HG03469 (cell line): Measurements from ENCODE around the gene MED10.

Experiments used
- ATAC-seq: cut with Tn5 transposase; IDR thresholded peaks from one replicate; pipeline ENCODE4 v1.9.1; 2021; ENCODE audit warnings: mild to moderate bottlenecking, moderate library complexity, moderate number of reproducible peaks; ENCODE audit not compliant: unreplicated experiment

Gene MED10

DNA sequence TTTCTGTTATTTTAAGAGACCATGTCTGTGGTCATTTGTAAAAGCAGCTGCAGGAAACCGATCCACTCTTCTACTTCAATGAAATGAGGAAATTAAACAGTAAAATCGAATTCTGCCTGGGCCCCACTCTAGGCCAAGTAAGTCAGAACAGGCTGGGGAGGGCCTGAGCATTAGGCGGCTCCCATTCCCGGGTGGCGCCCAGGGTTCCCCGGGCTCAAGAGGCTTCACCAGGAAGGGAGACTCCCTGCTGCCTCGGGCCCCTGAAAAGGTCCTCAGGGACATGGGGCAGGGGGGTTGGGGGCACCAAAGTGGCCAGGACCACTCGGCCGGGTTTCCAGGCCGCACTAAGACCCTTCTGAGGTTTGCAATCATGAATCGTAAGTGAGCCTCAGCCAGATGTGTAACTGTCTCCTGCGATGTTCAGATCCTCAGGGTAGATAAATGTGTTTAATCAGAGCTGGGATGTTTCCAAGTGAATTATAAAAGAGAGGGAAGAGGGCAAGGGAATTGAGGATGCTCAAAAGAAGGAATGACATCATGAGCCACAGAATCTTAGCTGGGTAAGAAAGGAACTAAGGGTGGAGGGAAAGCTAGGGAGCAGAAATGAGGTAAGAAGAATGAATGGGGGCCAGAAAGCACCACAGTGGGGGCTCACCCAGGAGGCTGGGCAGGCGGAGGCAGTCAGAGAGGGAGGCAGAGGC is 24.6 kb downstream of the MED10 start:
- ATAC-seq, result no peak

DNA sequence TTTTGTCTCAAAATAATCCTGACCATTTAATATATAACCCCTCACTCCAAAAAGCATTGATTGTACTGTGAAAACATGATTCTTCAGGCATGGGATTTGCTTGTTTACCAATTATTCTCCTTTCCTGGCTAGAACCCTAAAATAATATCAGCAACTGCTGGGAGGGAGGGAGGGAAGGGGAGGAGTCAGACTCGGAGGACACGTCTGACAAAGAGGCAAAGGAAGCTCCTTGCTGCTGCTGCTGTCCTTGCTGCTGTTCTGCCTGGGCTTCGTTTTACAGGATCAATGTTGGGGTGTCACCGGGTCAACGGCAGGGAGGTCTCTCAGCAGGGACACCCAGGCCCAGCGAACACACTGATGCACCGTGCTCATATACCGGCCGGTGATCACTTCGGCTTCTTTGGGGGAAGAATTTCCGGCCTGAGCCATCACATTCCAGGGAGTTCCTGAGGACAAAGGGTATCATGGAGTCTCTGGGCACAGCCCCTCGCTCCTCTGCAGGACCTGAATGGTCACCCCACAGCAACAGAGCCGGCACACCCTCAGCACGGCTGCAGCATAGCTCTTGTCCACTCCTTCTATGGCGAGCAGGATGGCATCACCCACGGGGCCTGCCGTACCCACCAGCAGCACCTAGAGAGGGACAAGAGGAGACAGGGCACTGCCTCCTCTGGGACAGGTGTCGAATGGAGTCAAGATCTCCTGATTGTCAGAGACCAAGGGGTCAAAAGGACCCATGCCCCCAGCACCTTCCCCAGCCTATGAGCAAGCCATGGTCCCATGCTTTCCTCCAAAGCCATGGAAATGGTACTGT is 27.9 kb downstream of the MED10 start:
- no peak for ATAC-seq

- ATAC-seq, result no peak
Measured at GRCh38 chr5:6349387-6349786, 29.0 kb downstream of the MED10 start.

- no peak for ATAC-seq
Measured at GRCh38 chr5:6348476-6349000, 29.8 kb downstream of the MED10 start.

DNA sequence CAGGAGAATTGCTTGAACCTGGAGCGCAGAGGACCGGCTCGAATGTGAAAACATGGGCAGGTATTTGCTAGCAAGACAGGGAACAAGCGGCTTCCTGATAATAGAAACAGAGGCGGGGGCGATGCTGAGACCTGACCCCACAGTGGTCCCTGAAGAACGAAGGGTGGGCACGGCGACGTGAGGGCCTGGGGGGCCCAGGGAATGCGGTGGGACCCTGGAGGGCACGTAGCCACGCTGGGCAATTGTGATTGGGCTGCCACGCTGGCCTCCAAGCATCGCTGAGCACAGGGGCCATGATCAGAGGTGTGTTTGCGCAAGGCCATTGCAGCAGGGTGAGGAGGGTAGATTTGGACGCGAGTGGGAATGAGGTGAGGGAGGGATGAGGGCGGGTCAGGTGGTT is 30.7 kb downstream of the MED10 start:
- ATAC-seq, result no peak

GRCh38 chr5:6347165-6347564 is 31.2 kb downstream of the MED10 start:
- ATAC-seq, result no peak

DNA sequence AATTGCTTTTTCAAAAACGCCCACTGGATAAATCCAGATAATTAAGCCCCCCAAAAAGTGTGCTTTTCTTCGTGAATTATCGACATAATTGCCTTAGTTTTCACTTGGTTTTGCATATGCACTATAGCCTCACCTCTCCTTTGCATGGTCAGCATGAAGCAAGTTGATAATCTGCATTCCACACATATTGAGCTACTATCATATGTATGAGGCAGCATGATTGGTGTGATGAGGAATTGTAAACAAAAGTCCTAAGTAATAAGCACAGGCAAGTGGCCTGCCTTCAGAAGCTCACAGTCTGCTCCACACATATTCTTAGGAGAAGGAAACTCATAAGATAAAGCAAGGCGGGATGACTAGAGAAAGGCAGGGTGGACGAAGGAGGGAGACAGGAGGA is 33.8 kb downstream of the MED10 start:
- no peak for ATAC-seq

GRCh38 chr5:6343951-6344592 is 34.3 kb downstream of the MED10 start:
- no peak for ATAC-seq

DNA sequence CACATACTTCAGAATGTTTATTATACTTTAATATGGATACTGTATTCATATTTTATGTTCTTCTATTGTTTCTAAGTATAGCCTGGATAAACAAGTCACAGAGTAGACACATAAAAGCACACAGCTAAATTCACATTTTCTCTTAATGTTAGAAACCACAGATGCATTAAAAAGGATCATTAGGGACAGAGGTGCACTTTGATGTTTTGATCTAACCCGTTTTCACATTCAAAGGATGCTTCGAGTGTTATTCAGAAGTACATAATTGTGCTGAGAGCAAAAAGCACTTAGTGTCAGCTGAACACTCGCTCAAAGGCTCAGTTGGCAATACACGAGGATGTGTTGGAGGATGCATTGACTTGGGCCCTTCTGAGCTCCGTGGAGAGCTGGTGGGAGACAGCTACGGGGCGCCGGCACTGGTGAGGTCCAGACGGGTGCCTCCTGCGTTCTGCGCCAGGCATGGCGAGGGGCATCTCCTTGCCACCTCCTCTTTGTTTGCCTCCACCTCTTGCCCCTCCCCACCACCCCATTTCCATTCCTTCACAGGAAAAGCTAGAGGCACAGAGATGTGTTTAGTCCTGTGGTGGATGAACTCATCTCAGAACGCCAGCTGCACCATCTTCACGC is 35.5 kb downstream of the MED10 start:
- no peak for ATAC-seq

DNA sequence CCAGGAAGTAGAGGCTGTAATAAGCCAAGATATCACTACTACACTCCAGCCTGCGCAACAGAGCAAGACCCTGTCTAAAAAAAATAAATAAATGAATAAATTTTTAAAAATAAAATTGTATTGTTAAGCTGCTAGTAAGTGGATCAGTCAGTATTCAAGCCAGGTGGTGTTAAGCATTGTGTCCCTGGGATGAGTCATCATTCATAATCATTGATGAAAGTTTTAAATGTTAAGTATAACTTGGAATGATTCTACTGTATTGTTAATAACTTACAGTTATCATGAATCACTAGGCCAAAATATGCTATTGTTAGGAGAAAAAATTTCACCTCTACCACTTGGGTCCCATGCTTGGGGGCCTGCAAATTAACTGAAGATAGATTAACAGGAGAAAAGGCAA is 38.2 kb downstream of the MED10 start:
- ATAC-seq, result no peak

DNA sequence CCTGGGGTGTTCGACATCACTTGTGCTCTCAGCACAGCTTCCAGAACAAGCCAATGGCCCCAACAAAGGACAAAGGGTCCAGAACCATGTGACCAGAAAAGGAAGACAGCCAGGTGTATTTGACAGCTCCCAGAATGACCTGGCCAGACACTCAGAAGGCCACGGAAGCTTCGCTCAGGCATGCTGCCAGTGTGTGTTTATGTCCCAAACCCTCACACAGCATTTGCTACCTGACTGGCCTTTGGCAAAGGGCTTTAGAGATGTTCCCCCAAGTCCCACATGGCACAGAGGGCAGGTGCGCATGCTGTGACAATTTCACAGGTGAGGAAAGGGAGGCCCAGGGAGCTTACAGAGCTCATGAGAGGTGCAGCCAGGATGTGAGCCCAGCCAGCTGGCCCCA is 39.5 kb downstream of the MED10 start:
- ATAC-seq, result no peak

DNA sequence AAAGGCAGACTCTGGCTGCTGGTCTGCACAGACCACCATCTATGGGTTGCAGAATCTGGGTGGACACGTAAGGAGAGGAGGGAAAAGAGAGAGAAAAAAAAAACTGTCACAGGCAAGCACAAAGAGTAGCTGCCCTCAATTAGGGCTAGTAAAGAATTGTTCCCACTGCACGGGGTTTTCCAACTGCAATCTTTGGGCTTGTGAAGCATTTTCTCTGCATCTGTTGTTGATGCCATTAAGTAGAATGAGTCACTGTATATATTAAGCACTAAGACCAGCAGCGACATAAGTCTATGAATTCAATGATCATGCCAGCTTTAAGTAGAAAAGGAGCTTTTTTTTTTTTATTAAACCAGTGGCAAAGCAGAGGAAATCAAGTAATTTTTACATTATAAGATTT is 40.2 kb downstream of the MED10 start:
- no peak for ATAC-seq

GRCh38 chr5:6333182-6333905 is 45.0 kb downstream of the MED10 start:
- ATAC-seq, result no peak

DNA sequence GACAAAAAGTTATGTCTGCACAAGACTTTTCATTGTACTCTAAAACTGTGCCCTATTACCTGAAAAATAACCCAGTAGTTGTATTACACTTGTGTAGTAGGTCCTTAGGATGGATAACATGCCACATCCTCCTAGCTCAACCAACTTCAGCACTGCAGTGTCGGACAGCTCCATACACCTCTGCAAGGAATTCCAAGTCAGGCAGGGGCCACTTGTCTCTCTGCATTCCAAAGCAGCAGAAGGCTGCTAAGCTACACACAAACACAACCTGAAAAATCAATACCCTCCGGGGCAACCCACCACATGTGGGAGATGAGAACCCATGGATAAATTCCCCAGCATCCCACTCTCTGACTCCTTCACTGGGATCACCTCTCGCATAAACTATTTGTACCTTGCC is 50.2 kb downstream of the MED10 start:
- no peak for ATAC-seq

- ATAC-seq, result no peak
Measured at GRCh38 chr5:6326776-6327175, 51.6 kb downstream of the MED10 start.

DNA sequence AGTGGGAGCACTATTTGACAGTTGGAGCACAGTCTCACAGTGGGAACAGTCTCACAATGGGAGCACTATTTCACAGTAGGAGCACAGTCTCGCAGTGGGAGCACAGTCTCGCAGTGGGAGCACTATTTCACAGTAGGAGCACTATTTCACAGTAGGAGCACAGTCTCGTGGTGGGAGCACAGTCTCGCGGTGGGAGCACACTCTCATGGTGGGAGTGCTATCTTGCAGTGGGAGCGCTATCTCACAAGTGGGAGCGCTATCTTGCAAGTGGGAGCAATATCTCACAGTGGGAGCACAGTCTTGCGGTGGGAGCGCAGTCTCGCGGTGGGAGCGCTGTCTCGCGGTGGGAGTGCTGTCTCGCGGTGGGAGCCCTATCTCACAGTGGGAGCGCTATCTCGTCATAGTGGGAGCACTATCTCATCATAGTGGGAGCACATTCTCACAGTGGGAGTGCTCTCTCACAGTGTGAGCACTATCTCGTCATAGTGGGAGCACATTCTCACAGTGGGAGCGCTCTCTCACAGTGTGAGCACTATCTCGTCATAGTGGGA is 56.1 kb downstream of the MED10 start:
- no peak for ATAC-seq
